ENCODE results near the gene TNS1. TPM values are rescaled to one million over a fixed set of nuclear protein-coding genes. Genes with fewer than 3 reads are reported as not detected.
A peak's percentile ranks its signal among the peaks of the same experiment; 100 is the strongest.

Gene TNS1
- total RNA-seq, 1 experiment from 2014 or later, result 4.5 TPM

- DNase-seq (ENCODE audit: low spot score), result peak; percentile 5
- ChIA-PET POLR2A (no interaction called here), CTCF (interaction anchor here (0.6 to 4.6 kb wide), 7 partner anchors 10 to 237 kb away, joined by 3 to 12 read pairs (median 4); partner anchors contain the start of gene RUFY4)
- Mint-ChIP-seq H3K4me3 (no peak overlapping the region), H3K4me1 (peaks cover 31% of the 10 kb centered on the region), H3K9me3 (no peaks in the 10 kb centered on the region), H3K27ac (no peak overlapping the region), H3K27me3 (ENCODE audit: low read depth) (no peaks in the 10 kb centered on the region), H3K36me3 (no peaks in the 10 kb centered on the region)
- TF ChIP-seq ATF2 (CRISPR knock-in tag; IDR thresholded peaks at IDR 0.05; ENCODE audit: borderline replicate concordance, low read depth) (no peak), MLX (CRISPR knock-in tag; IDR thresholded peaks at IDR 0.05) (no peak), ZNF232 (CRISPR knock-in tag; IDR thresholded peaks at IDR 0.05) (no peak), CDX4 (CRISPR knock-in tag; IDR thresholded peaks at IDR 0.05; ENCODE audit: borderline replicate concordance) (no peak), CREB1 (CRISPR knock-in tag; IDR thresholded peaks at IDR 0.05) (no peak), ZSCAN18 (CRISPR knock-in tag; IDR thresholded peaks at IDR 0.05) (no peak), TEAD1 (CRISPR knock-in tag; IDR thresholded peaks at IDR 0.05) (no peak), HMGXB4 (CRISPR knock-in tag; IDR thresholded peaks at IDR 0.05) (no peak), NFATC4 (CRISPR knock-in tag; IDR thresholded peaks at IDR 0.05) (no peak), GRHL2 (CRISPR knock-in tag; IDR thresholded peaks at IDR 0.05; ENCODE audit: insufficient replicate concordance, severe bottlenecking) (no peak), NFE2L1 (CRISPR knock-in tag; IDR thresholded peaks at IDR 0.05) (no peak), ATF3 (CRISPR knock-in tag; conservative IDR thresholded peaks at IDR 0.05) (no peak), SOX15 (CRISPR knock-in tag; IDR thresholded peaks at IDR 0.05) (no peak)
- ATAC-seq, result no peak
These were observed 19.5 kb upstream of the TNS1 start for GRCh38 chr2:218022131-218022850.

GRCh38 chr2:218021536-218022071 is 18.8 kb upstream of the TNS1 start:
- Mint-ChIP-seq H3K27ac (no peak overlapping the region), H3K27me3 (ENCODE audit: low read depth) (no peaks in the 10 kb centered on the region; the same call in 1 of the 2 replicates), H3K4me3 (no peak overlapping the region), H3K4me1 (peaks cover 31% of the 10 kb centered on the region), H3K36me3 (no peaks in the 10 kb centered on the region), H3K9me3 (no peaks in the 10 kb centered on the region)
- DNase-seq (ENCODE audit: low spot score) (peak; percentile 10), ATAC-seq (no peak)
- ChIA-PET POLR2A (no interaction called here), CTCF (interaction anchor here (1.2 to 1.3 kb wide), 2 partner anchors 32 to 236 kb away, joined by 3 to 6 read pairs; no protein-coding TSS in a partner anchor)
- TF ChIP-seq ETV6 (CRISPR knock-in tag; IDR thresholded peaks at IDR 0.05) (no peak), SMAD4 (CRISPR knock-in tag; IDR thresholded peaks at IDR 0.05) (no peak), ZBTB21 (CRISPR knock-in tag; IDR thresholded peaks at IDR 0.05; ENCODE audit: borderline replicate concordance) (no peak), CDX4 (CRISPR knock-in tag; IDR thresholded peaks at IDR 0.05; ENCODE audit: borderline replicate concordance) (no peak), SMAD3 (CRISPR knock-in tag; IDR thresholded peaks at IDR 0.05; ENCODE audit: borderline replicate concordance) (no peak), E2F5 (CRISPR knock-in tag; IDR thresholded peaks at IDR 0.05) (no peak), ATF1 (CRISPR knock-in tag; IDR thresholded peaks at IDR 0.05) (no peak), FOXP1 (CRISPR knock-in tag; IDR thresholded peaks at IDR 0.05; ENCODE audit: borderline replicate concordance) (no peak), CBFB (CRISPR knock-in tag; IDR thresholded peaks at IDR 0.05; ENCODE audit: low read depth) (no peak), USF2 (CRISPR knock-in tag; IDR thresholded peaks at IDR 0.05) (no peak), ESRRA (CRISPR knock-in tag; IDR thresholded peaks at IDR 0.05; ENCODE audit: borderline replicate concordance) (no peak), MAX (CRISPR knock-in tag; IDR thresholded peaks at IDR 0.05) (no peak), SP1 (CRISPR knock-in tag; conservative IDR thresholded peaks at IDR 0.05) (no peak), OVOL2 (CRISPR knock-in tag; IDR thresholded peaks at IDR 0.05; ENCODE audit: borderline replicate concordance) (no peak)

All from WTC11 (cell line).